CD4-positive, alpha-beta T cell treated with Interleukin-17A for 4 hours (primary cell): ENCODE measurements around the gene ARHGAP23.

Experiments
- DNase-seq: peaks from one replicate; pipeline ENCODE4 v3.0.0-alpha.2; 2020; ENCODE audit warnings: mixed read lengths

Gene ARHGAP23

DNA sequence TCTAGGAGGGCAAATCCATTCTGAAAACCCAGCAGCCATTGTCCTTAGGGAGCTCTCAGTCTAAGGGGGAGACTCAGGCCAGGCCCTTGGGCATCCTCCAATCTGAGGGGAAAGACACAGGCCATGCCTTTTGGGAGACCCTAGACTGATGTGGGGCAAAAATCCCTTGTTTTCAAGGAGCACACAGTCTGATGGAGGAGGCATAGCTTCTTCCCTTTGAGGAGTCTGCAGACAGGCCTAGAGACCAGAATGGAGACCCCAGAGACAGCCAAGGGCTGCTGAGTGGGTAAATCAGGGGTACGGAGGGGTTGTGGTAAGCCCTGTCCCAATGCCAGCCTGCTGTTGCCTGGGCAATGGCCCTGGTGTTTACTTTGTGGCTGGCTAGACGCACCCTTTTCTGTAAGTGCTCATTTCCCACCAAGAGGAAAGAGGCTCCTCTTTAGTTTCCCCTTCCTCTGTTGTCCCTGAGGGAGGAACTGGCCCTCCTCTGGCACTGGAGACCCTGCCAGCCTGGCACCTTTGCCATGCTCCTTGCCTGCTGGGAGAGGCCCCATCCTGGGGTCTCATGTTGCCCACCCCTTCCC is 19.3 kb downstream of the ARHGAP23 start:
- no peak for DNase-seq

DNA sequence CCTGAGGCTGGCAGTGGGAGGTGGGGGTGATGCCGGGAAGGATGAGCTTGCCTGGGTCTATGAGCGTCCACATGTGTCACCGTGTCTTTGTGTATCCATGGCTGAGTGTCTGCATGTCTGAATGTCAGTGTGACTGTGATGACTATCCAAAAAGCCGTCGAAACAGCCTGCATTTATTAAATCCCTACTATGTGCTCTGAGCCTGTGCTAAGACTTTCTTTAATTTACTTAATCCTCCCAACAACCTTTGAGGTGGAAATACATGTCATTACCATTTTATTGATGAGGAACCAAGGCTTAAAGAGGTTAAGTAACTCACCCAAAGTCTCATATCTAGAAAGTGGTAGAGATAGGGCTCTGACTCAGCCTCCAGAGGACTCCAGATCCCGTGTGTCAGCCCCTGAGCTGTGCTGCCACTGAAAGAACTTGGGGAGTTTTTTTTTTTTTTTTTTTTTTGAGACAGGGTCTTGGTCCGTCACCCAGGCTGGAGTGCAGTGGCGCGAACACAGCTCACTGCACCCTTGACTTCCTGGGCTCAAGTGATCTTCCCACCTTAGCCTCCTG is 20.0 kb downstream of the ARHGAP23 start:
- DNase-seq = no peak

DNA sequence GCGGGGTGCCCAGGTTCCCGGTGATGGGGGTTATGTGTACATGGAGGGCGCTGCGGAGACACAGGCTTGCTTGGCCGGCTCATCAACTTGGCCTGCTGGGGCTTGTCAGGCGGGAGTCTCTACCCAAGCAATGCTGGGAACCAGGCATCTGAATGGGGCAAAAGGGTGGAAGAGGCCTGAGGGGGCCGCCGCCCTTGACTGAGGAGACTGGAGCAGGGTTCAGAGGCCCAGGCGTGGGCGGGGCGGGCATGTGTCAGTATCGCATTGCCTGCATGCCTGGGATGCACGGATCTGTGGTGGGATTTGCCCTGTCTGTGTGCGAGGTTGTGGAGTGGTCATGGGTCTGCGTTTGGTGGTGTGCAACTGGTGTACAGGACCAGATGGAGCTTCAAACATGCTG is 21.1 kb downstream of the ARHGAP23 start:
- DNase-seq = no peak

DNA sequence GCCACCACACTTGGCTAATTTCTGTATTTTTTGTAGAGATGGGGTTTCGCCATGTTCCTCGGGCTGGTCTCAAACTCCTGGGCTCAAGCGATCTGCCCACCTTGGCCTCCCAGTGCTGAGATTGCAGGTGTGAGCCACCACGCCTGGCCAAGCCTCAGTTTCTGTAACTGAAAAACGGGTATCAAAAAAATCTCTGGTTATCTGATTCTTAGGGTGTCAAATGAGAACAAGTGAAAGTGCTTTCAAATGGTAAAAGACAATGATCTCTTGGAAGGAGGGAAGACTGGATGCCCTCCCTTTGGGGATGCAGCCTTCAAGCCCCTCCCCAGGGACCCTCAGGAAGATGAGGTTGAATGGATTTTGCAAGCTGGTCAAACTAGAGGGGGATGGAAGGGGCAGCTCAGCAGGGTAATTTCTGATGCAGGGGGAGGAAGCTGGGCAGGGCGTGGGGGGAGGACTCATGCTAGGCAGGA is 22.3 kb downstream of the ARHGAP23 start:
- no peak for DNase-seq

DNA sequence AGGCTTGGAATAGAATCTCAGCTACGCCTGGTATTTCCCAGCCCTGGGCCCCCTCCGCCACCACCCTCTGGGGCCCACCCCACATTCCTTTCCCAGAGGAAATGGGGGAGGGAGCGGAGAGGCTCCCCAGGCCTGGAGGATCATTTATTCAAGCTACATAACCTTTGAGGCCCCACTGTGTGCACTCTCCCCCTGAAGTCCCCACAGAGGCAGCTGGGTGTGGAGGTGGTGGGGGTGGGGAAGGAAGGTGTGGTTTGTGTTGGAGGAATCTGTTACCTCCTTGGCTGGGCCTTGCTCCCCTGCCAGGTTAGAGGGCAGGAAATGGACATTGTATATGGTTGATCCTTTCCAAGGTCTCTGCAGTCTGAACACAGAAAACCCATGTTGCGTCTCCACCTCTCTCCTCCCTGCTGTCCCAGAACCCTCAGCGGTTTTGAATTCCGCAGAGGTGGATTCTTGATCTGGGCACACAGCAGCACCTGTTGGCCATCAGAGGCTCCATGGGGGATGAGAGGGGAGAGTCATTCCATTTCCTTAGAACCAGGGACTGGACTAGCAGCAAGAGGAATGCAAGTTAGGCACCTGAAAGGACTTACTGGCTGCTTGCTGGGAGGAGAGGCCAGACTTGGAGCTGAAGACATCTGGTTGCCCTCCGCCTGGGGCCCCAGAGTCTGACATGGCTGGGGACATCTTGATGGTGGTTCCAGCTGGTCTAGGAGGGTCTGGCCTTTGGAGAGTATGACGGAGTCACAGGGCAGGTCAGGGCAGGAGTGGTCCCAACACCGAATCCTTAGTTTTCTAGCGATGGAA is 23.0 kb downstream of the ARHGAP23 start:
- DNase-seq = no peak

DNA sequence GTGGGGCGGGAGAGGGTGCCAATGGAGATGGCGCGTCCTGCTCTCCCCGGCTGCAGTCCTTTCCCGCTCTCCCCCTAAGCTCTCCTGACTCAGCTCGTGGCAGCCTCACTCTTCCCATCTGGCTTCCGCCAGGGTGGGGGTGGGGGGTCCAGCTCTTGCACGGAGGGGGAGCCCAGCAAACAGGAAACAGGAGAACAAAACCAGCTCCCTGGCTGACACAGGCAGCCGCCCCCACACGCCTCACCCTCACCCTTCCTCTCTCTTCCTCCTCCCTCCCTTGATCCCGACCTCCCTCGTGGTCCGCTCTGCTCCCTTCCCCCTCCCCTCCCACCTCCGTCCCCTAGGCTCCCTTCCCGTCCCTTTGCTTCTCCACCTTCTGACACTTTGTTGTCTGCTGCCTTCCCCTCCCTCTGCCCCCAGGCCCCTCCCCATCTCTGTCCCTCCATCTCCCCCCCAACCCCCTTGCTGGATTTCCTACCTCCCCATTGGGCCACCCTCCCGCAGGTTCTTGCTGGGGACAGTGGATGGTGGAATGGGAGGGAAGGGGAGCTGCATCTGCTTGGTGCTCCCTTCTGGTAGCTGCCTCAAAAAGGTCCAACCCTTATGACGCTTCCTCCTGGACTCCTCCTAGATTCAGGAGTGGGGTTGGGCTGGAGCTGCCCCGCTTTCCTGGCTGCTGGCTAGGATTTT is 23.7 kb downstream of the ARHGAP23 start:
- no peak for DNase-seq

DNA sequence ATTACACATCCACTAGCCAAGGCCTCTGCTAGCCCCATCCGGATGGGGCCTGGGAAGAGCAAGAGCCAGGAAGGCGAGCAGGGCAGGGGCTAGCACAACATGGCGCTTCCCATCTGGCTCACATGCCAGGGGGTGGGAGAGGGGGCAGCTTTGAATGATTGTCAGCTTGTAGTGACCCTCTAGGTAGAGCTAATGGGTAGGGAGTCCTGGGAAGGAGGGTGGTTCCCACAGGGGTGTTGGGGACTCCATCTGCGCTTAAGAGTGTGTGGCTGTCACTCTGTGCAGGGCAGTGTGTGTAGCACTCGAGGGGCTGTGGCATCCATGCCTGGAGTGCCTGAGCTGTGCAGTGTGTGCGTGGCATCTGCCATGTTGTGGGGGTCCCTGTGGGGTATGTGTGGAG is 24.5 kb downstream of the ARHGAP23 start:
- no peak for DNase-seq

DNA sequence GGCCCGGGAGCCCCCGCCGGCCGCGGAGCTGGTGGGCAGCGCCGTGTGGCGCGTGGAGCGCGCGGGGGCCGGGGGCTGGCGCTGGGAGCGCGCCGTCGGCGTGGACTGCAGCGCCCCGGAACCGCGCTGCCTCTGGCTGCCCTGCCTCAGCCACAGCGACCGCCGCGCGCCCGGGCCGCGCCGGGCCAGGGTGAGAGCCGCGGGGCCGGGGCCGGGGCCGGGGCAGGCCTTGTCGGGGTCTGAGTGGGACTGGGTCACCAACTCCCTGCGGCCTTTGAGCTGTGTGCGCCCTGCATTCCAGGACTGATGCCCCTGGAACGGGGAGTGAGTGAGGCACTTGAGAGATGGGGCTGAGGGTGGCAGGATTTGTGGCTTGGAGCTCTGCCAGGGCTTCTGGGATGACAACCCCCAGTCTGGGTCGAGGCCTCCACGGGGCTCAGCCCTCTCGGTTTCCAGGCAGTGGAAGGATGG is 25.7 kb downstream of the ARHGAP23 start:
- no peak for DNase-seq

DNA sequence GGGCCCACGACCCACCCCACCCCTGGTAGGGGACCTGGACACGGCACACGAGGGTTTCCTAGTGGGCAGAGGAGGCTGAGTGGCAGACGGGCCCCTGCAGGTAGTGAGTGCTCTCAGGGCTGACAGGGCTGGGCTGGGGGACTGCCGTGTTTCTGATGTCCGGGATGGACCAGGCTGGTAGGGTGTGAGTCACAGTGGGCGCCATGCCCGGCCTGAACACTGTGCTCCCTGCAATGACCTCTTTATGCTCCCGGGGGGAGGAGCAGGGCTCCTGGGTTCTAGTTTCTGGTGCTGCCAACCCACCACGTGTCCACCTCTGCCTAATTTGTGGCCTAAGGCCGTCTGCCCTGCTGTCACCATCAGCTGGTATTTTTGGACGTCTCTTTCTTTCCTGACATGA is 26.3 kb downstream of the ARHGAP23 start:
- DNase-seq = no peak

DNA sequence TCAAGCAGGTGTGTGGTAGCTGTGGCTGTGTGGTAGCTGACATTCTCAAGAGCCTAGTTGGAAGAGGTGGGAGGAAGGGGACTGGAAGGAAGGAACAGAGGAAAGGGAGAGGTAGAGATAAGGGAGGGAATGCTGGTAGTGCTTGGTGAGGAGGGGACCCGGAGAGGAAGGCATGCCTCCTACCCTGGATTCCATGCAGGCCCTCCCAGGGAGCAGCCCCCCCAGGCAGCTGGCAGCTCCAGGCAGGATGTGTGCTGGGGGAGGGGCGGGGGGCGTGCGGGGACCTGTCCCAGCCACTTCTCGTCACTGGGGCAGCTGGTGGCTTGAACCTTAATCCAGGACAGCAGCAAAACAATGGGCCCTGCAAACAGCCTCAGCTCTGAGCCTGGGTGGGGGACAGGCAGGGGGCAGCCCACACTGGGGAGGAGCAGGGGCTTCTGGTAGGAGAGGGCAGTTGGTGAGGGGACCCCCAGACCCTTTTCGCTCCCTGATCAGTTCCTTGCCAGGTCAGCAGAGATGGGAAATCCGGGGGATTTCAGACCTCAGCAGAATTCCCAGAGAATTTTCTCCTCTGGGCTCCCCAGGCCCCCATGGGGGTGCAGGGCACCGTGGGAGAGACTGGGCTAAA is 27.1 kb downstream of the ARHGAP23 start:
- DNase-seq = no peak

DNA sequence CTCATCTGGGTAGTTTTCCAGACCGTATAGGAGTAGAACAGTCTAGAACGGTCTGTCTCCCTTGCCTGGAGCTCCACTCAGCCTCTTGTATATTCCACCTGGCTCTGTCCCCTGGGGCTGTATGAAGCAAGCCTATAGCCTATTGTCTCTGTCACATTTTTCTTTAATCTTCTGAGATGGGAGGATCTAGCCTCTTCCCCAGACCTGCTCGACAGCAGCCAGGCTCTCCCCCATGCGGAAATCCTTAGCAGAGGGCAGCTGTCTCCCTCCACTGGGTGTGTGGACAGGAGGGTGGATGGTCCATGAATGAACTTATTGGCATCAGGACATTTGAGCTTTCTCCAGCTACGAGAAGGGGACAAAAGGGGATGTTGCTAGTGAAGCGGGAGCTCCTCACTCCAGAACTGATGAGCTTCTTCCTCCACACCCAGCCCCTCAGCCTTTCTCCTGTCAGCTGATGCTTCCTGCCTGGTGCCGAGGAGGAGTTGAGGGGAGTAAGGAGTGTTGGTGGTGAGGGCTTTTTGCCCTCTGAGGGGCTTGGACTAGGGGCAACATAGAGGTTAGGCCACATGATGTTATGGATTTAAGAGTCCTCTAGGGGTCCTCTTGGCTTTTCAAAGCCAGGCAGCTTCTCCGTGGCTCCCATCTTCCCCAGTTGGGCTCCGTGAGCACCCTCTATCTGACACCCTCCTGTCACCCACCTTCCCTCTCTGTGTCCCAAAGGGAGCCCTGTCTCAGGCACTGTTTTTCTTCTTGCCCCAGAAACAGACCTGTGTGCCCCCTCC is 28.0 kb downstream of the ARHGAP23 start:
- no peak for DNase-seq

DNA sequence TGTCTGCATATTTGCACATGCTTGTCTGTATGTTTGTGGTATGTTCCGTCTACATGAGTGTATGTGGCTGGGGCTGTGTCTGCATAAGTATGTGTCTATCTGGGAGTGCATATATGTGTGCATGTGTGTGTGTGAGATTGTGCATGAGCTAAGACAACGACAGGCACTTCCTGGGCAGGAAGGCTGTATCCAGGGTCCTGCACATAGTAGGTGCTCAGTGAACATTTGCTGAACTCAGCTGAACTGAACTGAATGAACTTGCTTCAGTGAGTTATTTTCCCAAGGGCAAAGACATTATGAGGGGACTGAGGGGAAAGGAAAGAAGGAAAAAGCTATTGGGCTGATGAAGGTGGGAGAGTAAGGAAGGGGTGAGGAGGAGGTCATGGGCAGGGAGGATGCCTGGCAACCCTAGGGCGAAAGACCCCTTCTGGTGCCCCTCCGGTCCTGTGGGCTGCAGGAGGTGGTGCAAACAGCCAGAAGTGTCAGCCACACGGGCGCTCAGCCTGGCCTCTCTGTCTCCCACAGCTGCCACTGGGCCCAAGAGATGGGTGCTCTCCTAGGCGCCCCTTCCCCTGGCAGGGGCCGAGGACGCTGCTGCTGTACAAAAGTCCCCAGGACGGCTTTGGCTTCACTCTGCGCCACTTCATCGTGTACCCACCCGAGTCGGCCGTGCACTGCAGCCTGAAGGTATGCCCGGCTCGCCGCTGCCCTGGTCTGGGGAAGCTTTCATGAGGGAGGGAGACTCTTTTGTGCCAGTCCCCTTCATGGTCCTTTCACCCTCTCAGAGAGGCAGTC is 29.5 kb downstream of the ARHGAP23 start:
- no peak for DNase-seq

DNA sequence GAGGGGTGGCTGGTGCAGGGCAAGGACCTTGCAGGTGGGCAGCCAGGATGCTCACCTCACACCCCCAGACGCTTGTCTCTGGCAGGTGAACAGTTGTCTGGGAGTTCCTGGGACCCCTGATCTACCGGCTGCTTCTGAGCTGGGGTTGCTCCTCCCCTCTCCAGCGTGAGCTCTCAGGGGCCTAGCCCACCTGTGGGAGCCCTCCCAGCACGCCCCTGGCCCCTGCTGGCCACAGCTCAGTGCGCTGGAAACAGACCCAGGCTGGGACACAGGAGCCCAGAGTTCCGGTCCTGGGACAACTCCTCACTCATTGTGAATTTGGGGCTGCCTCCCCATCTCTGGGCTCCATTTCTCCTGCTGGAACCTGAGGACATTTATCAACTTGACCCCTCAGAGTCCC is 30.3 kb downstream of the ARHGAP23 start:
- DNase-seq = no peak

DNA sequence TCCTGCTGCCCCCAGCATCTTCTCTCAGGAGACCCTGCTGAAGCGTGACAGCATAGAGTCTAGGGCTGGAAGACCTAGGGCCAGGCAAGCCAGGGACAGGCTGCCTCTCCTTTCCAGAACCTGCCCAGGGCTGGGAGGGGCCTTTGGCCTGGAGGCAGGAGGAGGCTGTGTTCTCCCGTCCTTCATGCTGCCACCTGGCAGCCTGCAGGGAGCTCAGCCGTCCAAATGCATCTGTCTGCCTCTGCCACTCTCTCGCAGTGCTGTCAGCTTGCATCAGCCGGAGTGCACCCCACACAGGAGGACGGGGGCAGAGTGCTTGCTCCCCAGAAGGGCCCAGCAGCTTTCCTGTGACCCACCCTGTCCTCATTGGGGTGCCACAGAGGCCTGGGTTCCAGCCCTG is 31.3 kb downstream of the ARHGAP23 start:
- DNase-seq = no peak

DNA sequence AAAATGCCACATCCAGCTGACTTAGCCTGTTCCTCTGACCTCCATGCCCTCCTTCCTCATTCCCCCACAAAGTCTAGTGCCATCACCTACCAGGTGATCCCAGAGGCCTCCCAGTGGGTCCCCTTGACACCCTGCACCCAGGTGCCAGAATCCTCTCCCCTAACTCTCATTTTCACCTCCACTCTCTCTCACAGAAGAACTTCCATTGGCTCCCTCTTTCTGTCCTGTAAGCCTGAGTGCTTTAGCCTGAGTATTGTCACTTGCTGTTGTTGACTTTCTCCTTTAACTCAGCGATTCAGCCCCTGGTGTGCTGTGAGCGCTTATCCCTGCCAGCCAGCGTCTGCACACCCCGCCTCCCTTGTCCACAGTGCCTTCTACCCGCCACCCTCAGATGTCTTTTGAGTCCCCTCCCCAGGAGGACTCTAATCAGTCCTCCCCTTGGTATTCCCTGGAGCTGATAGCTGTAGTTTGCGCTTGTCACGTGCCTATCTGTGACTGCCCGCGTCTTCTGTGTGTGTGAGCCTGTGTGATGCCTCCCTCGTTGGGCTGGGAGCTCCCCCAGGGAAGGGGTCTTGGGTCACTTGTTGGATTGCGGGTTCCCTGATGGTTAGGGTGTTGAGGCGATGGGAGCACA is 31.9 kb downstream of the ARHGAP23 start:
- DNase-seq = no peak

DNA sequence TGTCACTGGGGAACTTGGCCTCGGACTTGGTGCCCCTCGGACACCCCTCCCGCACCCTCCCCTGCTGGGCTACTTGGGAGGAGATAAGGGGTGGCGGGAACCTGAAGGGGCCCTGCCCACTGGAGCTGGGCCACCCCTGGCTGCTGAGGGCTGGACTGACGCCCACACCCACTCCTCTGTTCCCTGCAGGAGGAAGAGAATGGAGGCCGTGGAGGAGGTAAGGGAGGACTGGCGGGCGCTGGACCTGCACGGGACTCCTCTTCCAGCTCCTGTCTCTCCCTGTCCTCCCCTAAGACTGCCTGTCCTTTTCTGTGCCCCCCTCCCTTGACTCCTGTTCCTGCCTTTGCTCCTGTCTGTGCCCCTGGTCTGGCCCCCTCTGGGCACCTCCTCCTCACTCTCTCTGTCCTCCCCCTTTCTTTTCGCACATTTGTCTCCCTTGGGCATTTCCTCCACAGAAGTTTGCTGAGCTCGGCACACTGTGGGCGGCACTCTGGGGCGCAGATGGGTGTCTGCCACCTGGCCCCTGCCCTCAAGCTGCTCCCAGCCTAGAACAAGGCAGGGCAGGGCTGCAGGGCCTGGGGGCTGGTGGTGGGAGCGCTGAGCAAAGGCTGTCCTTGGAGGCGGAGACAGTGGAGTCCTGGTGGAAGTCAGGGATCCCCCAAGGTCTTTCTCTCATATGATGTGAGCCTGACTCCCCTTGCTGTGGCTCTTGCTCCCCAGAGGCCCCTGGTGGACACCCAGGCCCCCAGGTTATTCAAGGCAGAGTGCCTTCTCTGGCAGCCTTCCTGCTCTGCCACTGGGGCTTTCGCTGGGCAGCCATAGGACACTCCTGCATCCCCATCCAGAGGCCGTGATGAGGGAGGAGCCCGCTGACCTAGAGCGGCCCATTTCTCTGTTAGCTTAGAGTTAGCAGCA is 32.7 kb downstream of the ARHGAP23 start:
- no peak for DNase-seq

DNA sequence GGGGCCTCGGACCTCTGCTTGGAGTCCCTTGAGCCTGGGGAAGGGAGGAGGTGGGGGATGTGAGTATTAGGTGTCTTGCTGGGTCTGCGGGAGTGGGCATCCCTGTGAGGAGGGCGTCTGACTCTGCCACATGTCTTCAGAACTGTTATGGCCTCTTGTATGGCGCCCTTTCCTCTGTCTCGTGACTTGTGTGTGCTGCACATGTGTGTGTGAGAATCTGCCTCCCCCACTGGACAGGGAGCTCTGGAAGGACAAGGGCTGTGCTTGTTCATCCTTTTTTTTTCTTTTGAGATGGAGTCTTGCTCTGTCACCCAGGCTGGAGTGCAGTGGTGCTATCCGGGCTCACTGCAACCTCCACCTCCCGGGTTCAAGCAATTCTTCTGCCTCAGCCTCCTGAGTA is 33.4 kb downstream of the ARHGAP23 start:
- no peak for DNase-seq

DNA sequence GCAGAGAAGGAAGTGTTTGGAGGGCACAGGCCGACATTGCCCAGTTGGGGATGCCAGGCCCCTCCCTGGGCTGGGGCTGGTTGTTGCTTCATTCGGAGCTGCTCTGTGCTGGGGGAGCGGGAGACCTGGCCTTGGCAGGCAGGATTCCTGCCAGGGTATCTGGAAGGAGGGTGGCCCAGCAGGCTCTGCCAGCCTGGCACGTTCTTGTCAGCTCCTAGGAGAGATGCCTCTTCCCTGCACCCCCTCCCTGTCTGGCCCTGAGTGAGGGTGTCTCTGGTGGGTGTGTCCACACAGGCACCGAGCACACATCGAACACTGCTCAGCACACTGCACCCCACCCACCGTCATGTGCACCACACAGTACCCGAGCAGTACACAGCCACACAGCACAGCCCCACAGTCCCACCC is 35.2 kb downstream of the ARHGAP23 start:
- DNase-seq = no peak

DNA sequence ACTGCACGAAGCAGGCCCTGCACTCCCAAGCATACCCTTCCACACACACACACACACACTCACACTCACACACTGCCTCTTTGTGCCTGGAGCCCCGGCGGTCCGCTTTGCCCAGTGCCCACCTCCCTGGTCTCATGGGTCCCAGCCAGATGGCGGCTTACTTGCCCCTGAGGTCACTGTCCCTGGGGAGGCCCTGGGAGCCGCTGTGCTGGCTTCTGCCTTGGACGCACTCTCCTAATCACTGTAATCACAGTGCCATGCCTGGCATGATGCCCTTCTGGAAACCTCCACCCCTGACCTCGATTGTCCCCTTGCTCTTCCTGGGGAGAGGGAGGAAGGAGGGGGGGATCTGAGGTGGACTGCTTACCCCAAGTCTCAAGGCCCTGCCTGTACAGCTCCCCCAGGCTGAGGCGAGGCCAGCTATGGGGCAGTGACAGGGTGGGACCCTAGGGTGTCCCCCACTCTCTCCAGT is 36.0 kb downstream of the ARHGAP23 start:
- no peak for DNase-seq
